Lung (tissue), 12 donors: ENCODE measurements around the gene CLDN12. TPM values are rescaled to one million over a fixed set of nuclear protein-coding genes. Genes with fewer than 3 reads are reported as not detected.

ENCODE experiments used
- ATAC-seq: fragments of 200-7000 bp; cut with Tn5 transposase; one replicate; pipeline ENCODE4 v1.9.1; 2020; ENCODE audit warnings: moderate number of reproducible peaks; ENCODE audit not compliant: insufficient read depth, low FRiP score
- DNase-seq, 3 donors: peaks; one replicate each; pipeline ENCODE4 v3.0.0-alpha.2; 2013 to 2017
- H3K27ac ChIP-seq, 2 donors: one replicate each; pipeline ENCODE4 v1.5.1; 2013; ENCODE audit warnings: mild to moderate bottlenecking in 2 of 2, moderate library complexity in 2 of 2, control low read depth in 1 of 2, inconsistent platforms in 1 of 2, low read depth in 1 of 2, low read length in 1 of 2
- H3K27me3 ChIP-seq, 3 donors: one replicate each; pipeline ENCODE4 v1.5.1; 2013; ENCODE audit warnings: low read length in 2 of 3; ENCODE audit not compliant: control insufficient read depth in 3 of 3, insufficient read depth in 3 of 3
- H3K36me3 ChIP-seq, 4 donors: one replicate each; pipeline ENCODE4 v1.5.1; 2013; ENCODE audit warnings: low read length in 4 of 4, mild to moderate bottlenecking in 1 of 4, moderate library complexity in 1 of 4; ENCODE audit not compliant: control insufficient read depth in 4 of 4, insufficient read depth in 4 of 4
- H3K4me1 ChIP-seq, 5 donors: one replicate each; pipeline ENCODE4 v1.5.1; 2013; ENCODE audit warnings: low read length in 5 of 5, mild to moderate bottlenecking in 2 of 5, moderate library complexity in 1 of 5; ENCODE audit not compliant: control insufficient read depth in 5 of 5, insufficient read depth in 5 of 5
- H3K4me3 ChIP-seq: one replicate; pipeline ENCODE4 v1.5.1; 2013; ENCODE audit warnings: mild to moderate bottlenecking, control low read depth, moderate library complexity
- H3K9ac ChIP-seq, 2 donors: one replicate each; pipeline ENCODE4 v1.5.1; 2013; ENCODE audit warnings: low read length in 2 of 2, control low read depth in 1 of 2; ENCODE audit not compliant: insufficient read depth in 1 of 2
- H3K9me3 ChIP-seq, 4 donors: one replicate each; pipeline ENCODE4 v1.5.1; 2013; ENCODE audit warnings: low read length in 3 of 4, mild to moderate bottlenecking in 1 of 4, moderate library complexity in 1 of 4; ENCODE audit not compliant: control insufficient read depth in 4 of 4, insufficient read depth in 3 of 4
- CTCF ChIP-seq: IDR thresholded peaks from 2 replicates; pipeline ENCODE4 v1.5.1; 2012; ENCODE audit warnings: mild to moderate bottlenecking; ENCODE audit errors: control extremely low read depth, extremely low read depth
- WGBS, 2 donors: extraction: QIAGEN DNeasy Blood & Tissue Kit; methylation state at CpG; one replicate each; pipeline ENCODE4 v1.1.7; 2013; 5-methylcytosine and 5-hydroxymethylcytosine counted together
- polyA plus RNA-seq, 2 donors: library from polyadenylated mRNA; stranded (reverse); fragments of 200-250 nt; gene quantifications; one replicate each; pipeline ENCODE4 v1.2.1, GENCODE V29; 2013
- total RNA-seq, 2 donors: library from RNA; depleted of rRNA in 1 of 2; stranded (reverse); fragments of >200 nt in 1 of 2; gene quantifications; one replicate each; pipeline ENCODE4 v1.2.1, GENCODE V29; 2014 to 2021
- donor health status: control.
- donor health status: control.
- donor health status: Bipolar disorder and iron deficiency.
- donor health status: healthy.
- donor health status: DM: yes; HTN: yes; CAD: no.

CLDN12 gene
- total and polyA plus RNA-seq, 4 donors: 15.3 to 40.2 (median 30.0) TPM

GRCh38 chr7:90396420-90396819 lies 6.8 kb upstream of the CLDN12 start:
- H3K9ac ChIP-seq: no peak overlapping the region

GRCh38 chr7:90401989-90402388 lies 1.3 kb upstream of the CLDN12 start:
- ATAC-seq (no peak), DNase-seq (peak; percentile 28 to 60 (median 55))
- TF ChIP-seq CTCF: no peak
- peaks cover 0 to 4% (median 2%) of the 10 kb centered on the region in 4 donors for H3K36me3 ChIP-seq
- no peak overlapping the region for H3K4me3 ChIP-seq
- H3K27me3 ChIP-seq: no peaks in the 10 kb centered on the region
- H3K4me1 ChIP-seq: peaks cover 0 to 14% (median 3%) of the 10 kb centered on the region in 5 donors
- no peak overlapping the region for H3K27ac ChIP-seq
- no peak overlapping the region for H3K9ac ChIP-seq
- 43 to 49% methylated on average over 4 of the region's 4 CpGs for WGBS, 2 donors
- H3K9me3 ChIP-seq: peaks cover 0 to 3% (median 0%) of the 10 kb centered on the region in 4 donors

More at GRCh38 chr7:90396420-90396819, 6.8 kb upstream of the CLDN12 start:
- Histone ChIP-seq H3K4me1 (no peaks in the 10 kb centered on the region), H3K4me3 (no peak overlapping the region), H3K36me3 (no peaks in the 10 kb centered on the region), H3K27me3 (no peaks in the 10 kb centered on the region), H3K9me3 (peaks cover 0 to 3% (median 0%) of the 10 kb centered on the region in 4 donors), H3K27ac (no peak overlapping the region)
- no peak for TF ChIP-seq CTCF
- ATAC-seq (no peak), DNase-seq (peak in 1 of 3 donors; percentile 2)
- WGBS, 2 donors: 90 to 93% methylated on average over 4 of the region's 4 CpGs

- Histone ChIP-seq H3K27ac (peak overlapping the region in 1 of 2 donors; percentile 55), H3K27me3 (no peaks in the 10 kb centered on the region), H3K36me3 (peaks cover 2 to 9% (median 7%) of the 10 kb centered on the region in 4 donors), H3K9me3 (peaks cover 0 to 3% (median 0%) of the 10 kb centered on the region in 4 donors), H3K4me3 (no peak overlapping the region), H3K9ac (peak overlapping the region in 1 of 2 donors; percentile 83), H3K4me1 (peaks cover 0 to 14% (median 5%) of the 10 kb centered on the region in 5 donors)
- DNase-seq (peak in 2 of 3 donors; percentile 9 to 15), ATAC-seq (no peak)
- no peak for TF ChIP-seq CTCF
- WGBS, 2 donors: 31 to 38% methylated on average over 1 of the region's 1 CpG
Measured at GRCh38 chr7:90402785-90403173, 482 bp upstream of the CLDN12 start.

GRCh38 chr7:90404777-90405176 lies 1.5 kb downstream of the CLDN12 start:
- Histone ChIP-seq H3K36me3 (peaks cover 2 to 18% (median 12%) of the 10 kb centered on the region in 4 donors), H3K27me3 (no peaks in the 10 kb centered on the region), H3K9ac (no peak overlapping the region), H3K4me3 (no peak overlapping the region), H3K9me3 (no peaks in the 10 kb centered on the region), H3K27ac (peak overlapping the region in 1 of 2 donors; percentile 85), H3K4me1 (peaks cover 0 to 14% (median 6%) of the 10 kb centered on the region in 5 donors)
- DNase-seq (no peak), ATAC-seq (no peak)
- TF ChIP-seq CTCF: no peak
- WGBS, 2 donors: 87 to 90% methylated on average over 4 of the region's 4 CpGs
